NCI-H1436 treated with DMSO at 0.1 percent for 48 hours (cell line): ENCODE data around the gene RNASE8.

Experiments used
- DNase-seq: peaks from one replicate; lab custom pipeline; 2025; lab: John Stamatoyannopoulos, UW

Gene RNASE8

GRCh38 chr14:21053184-21054122 is 4.2 kb upstream of the RNASE8 start:
- DNase-seq = no peak

GRCh38 chr14:21054123-21054767 is 3.4 kb upstream of the RNASE8 start:
- DNase-seq = no peak

- no peak for DNase-seq
Measured at GRCh38 chr14:21054768-21055145, 2.9 kb upstream of the RNASE8 start.

GRCh38 chr14:21055432-21056117 is 2.0 kb upstream of the RNASE8 start:
- DNase-seq = no peak

GRCh38 chr14:21056520-21057163 is 980 bp upstream of the RNASE8 start:
- no peak for DNase-seq

GRCh38 chr14:21058903-21059302 is 1.3 kb downstream of the RNASE8 start:
- DNase-seq = no peak

- DNase-seq = no peak
Measured at GRCh38 chr14:21059842-21060613, 2.4 kb downstream of the RNASE8 start.

GRCh38 chr14:21060614-21061346 is 3.2 kb downstream of the RNASE8 start:
- DNase-seq = no peak

- DNase-seq = no peak
Measured at GRCh38 chr14:21061347-21061668, 3.7 kb downstream of the RNASE8 start.

- no peak for DNase-seq
Measured at GRCh38 chr14:21063479-21063878, 5.9 kb downstream of the RNASE8 start.

- no peak for DNase-seq
Measured at GRCh38 chr14:21066882-21067502, 9.4 kb downstream of the RNASE8 start.

- DNase-seq = peak; percentile 59
Measured at GRCh38 chr14:21068521-21069387, 11.1 kb downstream of the RNASE8 start.

GRCh38 chr14:21069388-21070082 is 11.9 kb downstream of the RNASE8 start:
- DNase-seq = no peak

- no peak for DNase-seq
Measured at GRCh38 chr14:21070083-21070609, 12.5 kb downstream of the RNASE8 start, which contains the start of gene ARHGEF40. Gene ARHGEF40, plus strand, starts transcription at chr14:21070304. Its CDS starts 93 bp downstream, at chr14:21070397.

GRCh38 chr14:21070610-21071224 is 13.1 kb downstream of the RNASE8 start:
- no peak for DNase-seq

GRCh38 chr14:21071225-21072030 is 13.8 kb downstream of the RNASE8 start:
- no peak for DNase-seq

GRCh38 chr14:21072031-21072473 is 14.4 kb downstream of the RNASE8 start:
- DNase-seq = no peak
